ENCODE measurements around the gene PERCC1. TPM values are rescaled to one million over a fixed set of nuclear protein-coding genes. Genes with fewer than 3 reads are reported as not detected.

Gene PERCC1
- total and polyA plus RNA-seq, 2 donors from 2014 or later = not detected

GRCh38 chr16:1464196-1464893 is 33.5 kb downstream of the PERCC1 start:
- H3K27me3 ChIP-seq (ENCODE audit: control insufficient read depth, insufficient read depth, low read length) = no peaks in the 10 kb centered on the region
- no peak overlapping the region for H3K27ac ChIP-seq (ENCODE audit: low read depth in 2 of 2, low read length in 2 of 2)
- no peaks in the 10 kb centered on the region for H3K4me1 ChIP-seq (ENCODE audit: control insufficient read depth in 2 of 3, insufficient read depth in 2 of 3, low read depth in 1 of 3, low read length in 3 of 3)
- H3K36me3 ChIP-seq (ENCODE audit: control insufficient read depth in 2 of 3, insufficient read depth in 3 of 3, low read length in 3 of 3) = peaks cover 0 to 7% (median 3%) of the 10 kb centered on the region in 3 donors
- DNase-seq = no peak
- no peak overlapping the region for H3K4me3 ChIP-seq (ENCODE audit: low read length in 3 of 3)
- intact Hi-C loops (cut with DNase I) = no loop called here
- TF ChIP-seq CTCF (IDR thresholded peaks at IDR 0.05; ENCODE audit: borderline replicate concordance, extremely low read depth, insufficient read depth) = no peak
- H3K9ac ChIP-seq (ENCODE audit: low read length in 3 of 3) = no peak overlapping the region
- H3K9me3 ChIP-seq (ENCODE audit: control insufficient read depth in 2 of 3, insufficient read depth in 1 of 3, low read length in 3 of 3) = no peaks in the 10 kb centered on the region
- no peak for FAIRE-seq

GRCh38 chr16:1464894-1465566 is 34.2 kb downstream of the PERCC1 start:
- H3K36me3 ChIP-seq (ENCODE audit: control insufficient read depth in 2 of 3, insufficient read depth in 3 of 3, low read length in 3 of 3) = peaks cover 0 to 6% (median 3%) of the 10 kb centered on the region in 3 donors
- intact Hi-C loops (cut with DNase I) = no loop called here
- H3K9ac ChIP-seq (ENCODE audit: low read length in 3 of 3) = no peak overlapping the region
- no peaks in the 10 kb centered on the region for H3K9me3 ChIP-seq (ENCODE audit: control insufficient read depth in 2 of 3, insufficient read depth in 1 of 3, low read length in 3 of 3)
- H3K27ac ChIP-seq (ENCODE audit: low read depth in 2 of 2, low read length in 2 of 2) = no peak overlapping the region
- no peaks in the 10 kb centered on the region for H3K27me3 ChIP-seq (ENCODE audit: control insufficient read depth, insufficient read depth, low read length)
- TF ChIP-seq CTCF (IDR thresholded peaks at IDR 0.05; ENCODE audit: borderline replicate concordance, extremely low read depth, insufficient read depth) = no peak
- no peaks in the 10 kb centered on the region for H3K4me1 ChIP-seq (ENCODE audit: control insufficient read depth in 2 of 3, insufficient read depth in 2 of 3, low read depth in 1 of 3, low read length in 3 of 3)
- FAIRE-seq (no peak), DNase-seq (peak in 1 of 5 donors; percentile 16)
- no peak overlapping the region for H3K4me3 ChIP-seq (ENCODE audit: low read length in 3 of 3)

- Histone ChIP-seq H3K4me1 (ENCODE audit: control insufficient read depth in 2 of 3, insufficient read depth in 2 of 3, low read depth in 1 of 3, low read length in 3 of 3) (peaks cover 0 to 3% (median 0%) of the 10 kb centered on the region in 3 donors), H3K27me3 (ENCODE audit: control insufficient read depth, insufficient read depth, low read length) (no peaks in the 10 kb centered on the region), H3K4me3 (ENCODE audit: low read length in 3 of 3) (no peak overlapping the region), H3K9ac (ENCODE audit: low read length in 3 of 3) (no peak overlapping the region), H3K36me3 (ENCODE audit: control insufficient read depth in 2 of 3, insufficient read depth in 3 of 3, low read length in 3 of 3) (peaks cover 0 to 3% (median 2%) of the 10 kb centered on the region in 3 donors), H3K9me3 (ENCODE audit: control insufficient read depth in 2 of 3, insufficient read depth in 1 of 3, low read length in 3 of 3) (no peaks in the 10 kb centered on the region), H3K27ac (ENCODE audit: low read depth in 2 of 2, low read length in 2 of 2) (no peak overlapping the region)
- FAIRE-seq (no peak), DNase-seq (no peak)
- no peak for TF ChIP-seq CTCF (IDR thresholded peaks at IDR 0.05; ENCODE audit: borderline replicate concordance, extremely low read depth, insufficient read depth)
- intact Hi-C loops (cut with DNase I) = no loop called here
These were observed 34.7 kb downstream of the PERCC1 start for GRCh38 chr16:1465567-1465915.

All from kidney (tissue), 14 donors.